HL-60/S4 treated with phorbol 12-myristate 13-acetate at 8.2 ng/mL for 4 days and 3 days (cell line): ENCODE results near the gene CLEC18B.
"Not testable (repeated sequence)": the region's sequence is repeated elsewhere in the genome, so short reads cannot be mapped to it uniquely, and the experiment has no call there.

ENCODE experiments used
- in situ Hi-C: fragments of 300-500 bp; cut with MboI; formaldehyde crosslinking; loops from 2 replicates; pipeline ENCODE4 v1.15.0; 2022; ENCODE audit warnings: low sequenced_read_pairs

CLEC18B gene

GRCh38 chr16:74446866-74447265 lies 25.6 kb upstream of the CLEC18B start:
- in situ Hi-C loops = no loop called here

- in situ Hi-C loops = not testable (repeated sequence)
Measured at GRCh38 chr16:74443624-74444346, 22.5 kb upstream of the CLEC18B start.

- in situ Hi-C loops = no loop called here
Measured at GRCh38 chr16:74439685-74440084, 18.4 kb upstream of the CLEC18B start.

GRCh38 chr16:74438492-74438979 lies 17.3 kb upstream of the CLEC18B start:
- in situ Hi-C loops = no loop called here

GRCh38 chr16:74431516-74431915 lies 10.2 kb upstream of the CLEC18B start:
- in situ Hi-C loops = no loop called here

- in situ Hi-C loops = not testable (repeated sequence)
Measured at GRCh38 chr16:74430036-74430712, 8.9 kb upstream of the CLEC18B start.

- in situ Hi-C loops = not testable (repeated sequence)
Measured at GRCh38 chr16:74428493-74428892, 7.2 kb upstream of the CLEC18B start.

GRCh38 chr16:74425751-74426150 lies 4.5 kb upstream of the CLEC18B start:
- in situ Hi-C loops = not testable (repeated sequence)

- in situ Hi-C loops = not testable (repeated sequence)
Measured at GRCh38 chr16:74423721-74424120, 2.4 kb upstream of the CLEC18B start.

GRCh38 chr16:74422086-74422485 lies 808 bp upstream of the CLEC18B start:
- in situ Hi-C loops = not testable (repeated sequence)

GRCh38 chr16:74421482-74421785 lies 156 bp upstream of the CLEC18B start:
- in situ Hi-C loops = not testable (repeated sequence)

- in situ Hi-C loops = not testable (repeated sequence)
Measured at GRCh38 chr16:74419811-74420210, 1.5 kb downstream of the CLEC18B start.

- in situ Hi-C loops = not testable (repeated sequence)
Measured at GRCh38 chr16:74417897-74418296, 3.4 kb downstream of the CLEC18B start.

- in situ Hi-C loops = not testable (repeated sequence)
Measured at GRCh38 chr16:74413920-74414319, 7.4 kb downstream of the CLEC18B start.

- in situ Hi-C loops = not testable (repeated sequence)
Measured at GRCh38 chr16:74413485-74413884, 7.8 kb downstream of the CLEC18B start.

- in situ Hi-C loops = not testable (repeated sequence)
Measured at GRCh38 chr16:74412775-74413390, 8.4 kb downstream of the CLEC18B start.

GRCh38 chr16:74412138-74412774 lies 9.0 kb downstream of the CLEC18B start:
- in situ Hi-C loops = not testable (repeated sequence)

GRCh38 chr16:74410981-74411380 lies 10.3 kb downstream of the CLEC18B start:
- in situ Hi-C loops = not testable (repeated sequence)

- in situ Hi-C loops = not testable (repeated sequence)
Measured at GRCh38 chr16:74410057-74410957, 11.0 kb downstream of the CLEC18B start.

- in situ Hi-C loops = not testable (repeated sequence)
Measured at GRCh38 chr16:74409185-74409981, 11.9 kb downstream of the CLEC18B start.
